ENCODE results near the gene FOXG1.

Gene FOXG1

DNA sequence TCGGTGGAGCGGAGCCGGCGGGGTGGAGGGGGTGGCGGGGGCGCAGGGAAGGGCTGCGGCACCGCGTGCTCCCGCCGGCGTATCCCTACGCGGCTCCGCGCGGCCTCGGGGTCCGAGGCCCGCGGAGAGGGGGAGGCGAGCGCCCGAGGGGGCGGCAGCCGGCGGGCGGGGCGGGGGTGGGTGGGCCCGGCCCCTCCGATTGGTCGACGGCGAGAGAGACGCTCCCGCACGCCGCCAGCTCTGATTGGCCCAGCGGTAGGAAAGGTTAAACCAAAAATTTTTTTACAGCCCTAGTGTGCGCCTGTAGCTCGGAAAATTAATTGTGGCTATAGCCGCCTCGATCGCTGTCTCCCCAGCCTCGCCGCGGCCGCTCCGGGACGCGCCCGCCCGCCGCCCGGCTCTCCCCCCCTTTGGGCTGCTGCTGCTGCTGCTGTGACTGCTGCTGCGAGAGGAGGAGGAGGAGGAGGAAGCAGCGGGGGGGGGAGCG, at the start of gene FOXG1:
TSS of gene FOXG1 (plus strand) at position 319 of the 487 bp plus-strand sequence. CDS start 493 bp downstream, outside the sequence.
- DNase-seq (ENCODE audit: low spot score): no peak

DNA sequence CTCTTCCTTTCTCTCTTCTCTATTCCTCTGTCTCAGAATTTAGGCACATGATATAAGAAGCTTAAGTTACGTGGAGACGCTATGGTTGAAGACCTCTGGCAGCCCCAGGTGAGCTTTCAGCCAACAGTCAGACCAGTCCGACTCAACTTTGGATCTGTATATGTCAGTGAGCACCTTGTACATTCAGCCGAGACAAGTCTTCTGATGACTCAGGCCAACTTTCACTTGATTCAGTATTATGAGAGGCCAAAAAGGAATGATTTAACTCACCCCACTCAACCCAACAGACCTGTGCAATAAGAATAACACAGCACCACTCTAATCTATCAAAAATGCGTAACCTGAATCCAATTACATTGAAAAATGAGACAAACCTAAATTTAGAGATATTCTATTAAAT, 47.5 kb upstream of the FOXG1 start:
- DNase-seq (ENCODE audit: low spot score): no peak

DNA sequence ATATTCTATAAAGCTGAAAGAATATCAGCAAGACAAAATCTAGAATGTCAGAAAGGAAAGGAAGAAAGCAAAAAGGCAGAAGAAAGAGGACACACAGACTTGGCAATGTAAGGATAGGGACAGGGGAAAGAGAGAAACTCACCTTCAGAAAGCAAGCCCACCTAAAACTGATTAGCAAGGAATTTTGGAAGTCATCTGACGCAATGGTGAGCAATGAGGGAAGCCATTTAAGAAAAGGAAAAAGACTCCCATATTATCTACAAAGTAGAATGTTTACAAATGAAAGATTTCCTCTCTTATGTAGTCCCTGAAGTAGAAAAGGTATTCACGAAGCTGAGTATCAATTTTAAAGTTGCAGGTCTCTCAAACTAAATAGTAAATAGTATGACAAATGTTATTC, 35.2 kb upstream of the FOXG1 start:
- DNase-seq (ENCODE audit: low spot score): no peak

DNA sequence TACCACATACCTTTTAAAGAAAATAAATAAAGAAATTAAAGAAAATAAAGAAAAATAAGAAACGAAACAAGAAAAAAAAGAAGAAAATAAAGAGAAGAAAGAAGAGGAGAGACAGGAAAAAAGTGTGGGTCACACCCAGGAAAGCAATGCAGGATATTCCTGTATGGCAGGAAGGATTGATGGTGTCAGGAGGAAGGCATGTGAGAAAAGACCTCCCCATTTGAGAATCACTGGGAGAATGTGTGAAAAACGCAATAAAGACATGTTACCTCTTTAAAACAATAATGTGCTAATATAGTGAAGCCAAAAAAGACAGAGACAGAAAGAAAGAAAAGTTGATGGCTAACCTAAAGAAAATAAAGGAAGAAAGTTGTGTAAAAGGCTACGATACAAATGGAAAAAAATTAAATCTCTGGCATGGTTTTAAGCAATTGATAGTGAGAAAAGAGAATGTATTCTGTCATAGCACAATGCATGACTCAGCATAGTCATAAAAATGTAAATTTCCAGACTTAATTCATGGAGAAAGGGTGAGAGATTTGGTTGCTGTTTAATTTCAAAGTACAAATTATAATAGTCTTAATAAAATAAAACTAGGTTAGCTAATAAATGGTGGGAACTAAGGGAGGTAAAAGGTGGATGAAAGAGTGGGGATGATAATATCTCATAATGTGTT, 24.3 kb upstream of the FOXG1 start:
- no peak for DNase-seq (ENCODE audit: low spot score)

DNA sequence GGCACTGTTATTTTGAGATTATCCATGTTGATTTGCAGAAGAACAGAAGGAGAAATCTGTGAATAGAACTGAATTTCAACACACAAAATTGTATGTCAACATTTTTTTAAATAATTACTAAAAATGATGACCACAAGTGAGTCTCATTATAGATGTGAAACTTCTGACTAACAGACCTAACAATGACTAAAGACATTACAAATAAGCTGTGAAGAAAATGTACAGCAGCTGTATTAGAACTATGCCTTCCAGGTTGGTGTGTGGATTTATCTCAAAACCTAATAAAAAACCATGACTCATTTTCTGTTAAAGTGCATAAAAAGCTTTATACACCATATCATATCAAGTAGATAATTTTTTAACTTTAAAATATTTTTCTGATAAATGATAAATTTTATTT, 22.5 kb upstream of the FOXG1 start:
- no peak for DNase-seq (ENCODE audit: low spot score)

DNA sequence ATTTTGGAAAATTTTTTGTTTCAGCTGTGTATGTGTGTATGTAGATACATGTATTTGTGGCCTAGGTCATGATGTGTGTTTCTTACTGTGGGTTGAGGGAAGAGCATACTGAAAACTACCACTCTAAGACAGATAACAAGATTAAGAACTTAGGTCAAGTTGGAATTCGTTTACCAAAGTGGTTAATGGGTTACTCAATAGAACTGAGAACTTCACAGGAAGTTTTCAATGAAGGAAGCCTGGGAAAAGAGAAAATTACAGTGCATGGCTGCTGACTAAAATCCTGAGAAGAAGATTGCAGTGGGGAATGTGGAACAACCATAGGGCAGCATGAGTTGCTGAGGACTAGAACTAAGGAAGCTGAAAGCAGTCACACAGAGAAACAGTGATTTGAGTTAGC, 21.4 kb upstream of the FOXG1 start:
- DNase-seq (ENCODE audit: low spot score): no peak

DNA sequence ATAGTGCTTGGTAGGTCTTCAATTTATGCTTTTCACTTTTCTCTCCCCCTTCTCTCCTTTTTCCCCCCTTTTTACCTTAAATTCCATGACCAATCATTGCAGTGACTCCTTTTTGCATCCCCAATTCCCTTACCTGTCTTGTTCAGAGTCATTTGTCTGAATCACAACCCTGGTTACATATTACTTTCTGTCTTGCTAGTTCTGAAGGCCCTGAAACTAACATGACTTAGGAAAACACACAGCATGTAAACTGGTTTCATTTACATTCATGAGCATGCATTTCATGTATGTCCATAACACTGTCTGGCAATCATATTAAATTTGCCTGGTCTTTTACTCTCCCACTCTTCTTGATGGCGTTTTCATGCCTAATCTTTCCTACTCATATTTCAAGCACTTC, 20.3 kb upstream of the FOXG1 start:
- DNase-seq (ENCODE audit: low spot score): no peak

DNA sequence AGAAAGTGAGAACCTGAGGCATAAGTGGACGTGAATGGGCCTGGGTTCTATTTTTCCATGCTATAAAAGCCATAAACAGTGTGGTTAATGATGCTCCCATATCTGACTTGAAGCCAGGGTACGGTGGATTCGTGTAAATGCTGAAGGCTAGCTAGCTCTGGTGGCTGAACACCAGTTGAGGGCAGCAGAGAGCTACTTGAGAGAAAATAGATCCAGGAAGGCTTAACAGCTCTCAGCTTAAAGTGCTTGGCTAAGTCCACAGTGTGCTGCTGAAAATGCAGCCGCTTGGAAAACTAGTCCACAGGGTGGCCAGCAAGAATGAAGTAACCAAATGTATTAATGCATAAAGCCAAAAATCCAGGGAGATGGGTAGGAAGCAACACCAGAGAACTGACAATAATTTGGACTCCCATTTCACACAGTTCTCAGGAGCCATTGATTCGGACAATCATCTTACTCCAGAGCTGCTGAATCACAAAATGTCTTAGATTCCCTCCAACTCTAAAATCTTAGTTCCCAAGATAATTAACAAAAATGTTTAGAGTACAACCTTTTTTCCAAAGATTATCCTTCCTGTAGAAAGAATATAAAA, 15.0 kb upstream of the FOXG1 start:
- no peak for DNase-seq (ENCODE audit: low spot score)

DNA sequence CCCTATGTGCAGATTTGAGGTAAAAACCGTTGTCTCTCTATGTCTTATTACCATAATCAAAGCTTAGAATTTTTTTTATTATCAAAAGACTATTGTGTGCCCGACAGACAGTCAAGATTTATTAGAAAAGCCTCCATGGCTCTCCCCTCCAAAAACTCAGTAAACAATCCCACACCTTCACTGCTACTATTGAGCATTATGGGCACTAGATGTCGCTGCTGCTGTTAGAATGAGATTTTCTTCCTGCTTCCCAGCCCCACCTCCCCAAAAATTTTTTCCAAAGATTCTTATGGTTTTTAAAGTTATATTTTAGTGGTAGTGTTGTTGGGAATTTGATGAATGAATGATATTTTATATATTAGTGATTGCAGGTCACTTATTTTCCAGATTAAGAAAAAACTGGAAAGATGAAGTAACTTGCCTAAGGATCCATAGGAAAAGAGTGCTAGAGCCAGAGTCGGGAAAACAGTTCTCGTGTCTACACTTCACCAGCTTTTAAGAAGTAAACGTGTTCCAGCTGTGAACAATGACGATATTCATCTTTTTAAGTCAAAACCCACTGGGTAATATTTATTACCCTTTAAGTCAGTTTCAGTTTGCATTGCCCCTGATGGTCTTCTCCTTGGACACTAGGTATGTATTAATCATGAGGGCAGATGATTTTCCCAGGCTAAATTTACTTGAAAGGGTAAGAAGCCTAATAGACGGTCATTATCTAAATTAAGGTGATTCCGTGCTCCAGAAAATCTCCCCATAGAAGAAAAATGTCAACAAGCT, 12.2 kb upstream of the FOXG1 start:
- DNase-seq (ENCODE audit: low spot score): no peak

DNA sequence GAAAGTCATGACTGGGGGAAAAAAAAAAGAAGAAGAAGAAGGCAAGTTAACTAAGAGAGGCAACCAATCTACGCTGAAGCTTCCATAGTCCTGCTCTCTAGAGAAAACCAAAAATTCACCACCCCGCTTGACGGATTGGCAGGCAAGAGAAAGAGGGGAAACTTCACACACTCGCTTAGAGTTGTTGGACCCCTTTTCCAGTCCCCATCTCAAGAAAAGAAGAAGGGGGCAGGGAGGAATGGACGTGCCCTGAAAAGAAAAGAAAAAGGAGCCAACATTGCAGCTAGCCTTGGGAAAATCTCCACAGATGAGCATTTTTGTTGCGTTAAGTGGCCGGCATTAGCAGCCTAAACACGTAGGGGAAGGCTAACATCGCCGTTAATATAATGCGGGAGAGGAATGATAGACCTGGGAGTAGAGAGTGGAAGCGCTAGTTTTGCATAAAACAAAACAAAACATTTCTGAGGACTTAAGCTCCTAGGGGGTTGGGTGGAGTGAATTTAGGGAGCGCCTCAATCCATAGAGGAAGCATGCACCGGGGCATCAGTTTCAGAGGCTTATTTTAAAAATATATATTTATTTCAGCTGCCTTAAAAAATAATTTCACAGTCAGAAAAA, 11.3 kb upstream of the FOXG1 start:
- no peak for DNase-seq (ENCODE audit: low spot score)

DNA sequence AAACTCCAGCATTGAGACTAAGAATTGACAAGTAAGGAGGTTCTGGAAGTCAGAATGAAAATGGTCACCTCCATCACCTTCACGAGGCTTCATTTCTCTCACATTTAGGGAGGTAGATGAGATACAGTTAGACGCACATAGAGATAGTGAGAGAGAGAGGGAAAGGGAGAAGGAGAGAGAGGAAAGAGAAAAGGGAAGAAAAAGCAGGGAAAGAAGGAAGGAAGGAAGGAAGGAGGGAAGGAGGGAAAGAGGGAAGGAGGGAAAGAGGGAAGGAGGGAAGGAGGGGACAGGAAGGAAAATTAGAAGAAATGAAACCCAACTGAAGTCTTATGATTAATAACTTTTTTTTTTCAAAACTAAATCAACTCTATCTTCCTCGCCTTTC, 10.7 kb upstream of the FOXG1 start:
- no peak for DNase-seq (ENCODE audit: low spot score)

DNA sequence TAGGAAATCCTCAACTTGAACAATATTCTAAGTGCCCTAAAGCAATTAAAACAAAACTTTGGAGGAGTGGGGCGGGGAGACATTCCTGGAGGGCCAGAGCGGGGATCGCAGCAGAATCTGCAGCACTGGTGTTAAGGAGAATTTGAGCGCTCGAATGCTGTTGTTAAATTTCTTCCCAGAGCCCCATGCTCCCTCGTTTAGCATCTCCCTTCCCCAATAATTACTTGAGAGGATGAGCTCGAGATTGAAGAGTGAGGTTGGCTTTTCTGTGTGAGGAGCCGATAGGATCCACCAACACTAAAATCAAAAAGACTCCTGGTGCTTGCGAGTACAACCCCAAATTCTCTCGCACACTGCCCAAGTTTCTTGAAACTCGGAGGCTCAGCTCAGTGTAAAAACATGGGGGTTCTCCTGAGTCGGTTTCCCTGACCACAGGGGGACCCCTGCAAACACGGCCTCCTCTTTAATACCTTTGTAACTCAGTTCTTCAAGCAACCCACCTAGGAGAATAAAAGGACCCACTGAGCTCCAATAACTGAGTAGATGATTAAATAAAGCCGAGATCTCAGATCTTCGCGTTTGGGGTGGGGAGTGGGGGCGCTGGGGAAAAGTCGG, 10.2 kb upstream of the FOXG1 start:
- no peak for DNase-seq (ENCODE audit: low spot score)

DNA sequence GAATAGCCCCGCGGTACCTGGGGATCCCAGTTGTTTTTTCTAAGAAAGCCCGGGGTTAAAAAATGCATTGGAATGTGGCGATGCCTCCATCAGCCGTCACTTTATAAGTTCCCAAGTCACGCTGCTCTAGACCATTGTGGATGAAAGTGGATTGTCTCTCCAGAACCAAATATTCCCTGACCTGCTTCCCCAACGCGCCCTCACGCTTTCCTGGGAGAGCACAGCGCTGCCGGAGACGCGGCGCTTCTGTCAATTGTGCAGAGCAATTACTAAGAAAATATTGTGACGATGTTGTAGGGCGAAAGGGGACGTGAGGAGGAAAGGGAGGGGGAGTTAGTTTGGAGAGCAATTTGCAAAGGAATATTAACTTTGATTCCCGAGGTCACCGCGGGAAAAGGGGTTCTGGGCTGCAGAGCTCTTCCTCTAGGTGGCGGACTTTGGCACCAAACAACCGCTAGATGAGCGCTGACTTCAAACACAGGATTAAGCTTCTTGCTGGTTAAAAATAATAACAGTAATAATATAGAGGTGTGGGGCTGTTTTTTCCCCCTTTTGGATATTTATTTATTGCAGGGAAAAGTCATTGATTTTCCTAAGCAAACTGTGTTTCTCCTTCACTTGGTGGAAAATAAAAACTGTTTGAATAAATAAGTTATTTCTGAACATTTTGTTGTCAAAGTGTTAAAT, 9.6 kb upstream of the FOXG1 start:
- no peak for DNase-seq (ENCODE audit: low spot score)

DNA sequence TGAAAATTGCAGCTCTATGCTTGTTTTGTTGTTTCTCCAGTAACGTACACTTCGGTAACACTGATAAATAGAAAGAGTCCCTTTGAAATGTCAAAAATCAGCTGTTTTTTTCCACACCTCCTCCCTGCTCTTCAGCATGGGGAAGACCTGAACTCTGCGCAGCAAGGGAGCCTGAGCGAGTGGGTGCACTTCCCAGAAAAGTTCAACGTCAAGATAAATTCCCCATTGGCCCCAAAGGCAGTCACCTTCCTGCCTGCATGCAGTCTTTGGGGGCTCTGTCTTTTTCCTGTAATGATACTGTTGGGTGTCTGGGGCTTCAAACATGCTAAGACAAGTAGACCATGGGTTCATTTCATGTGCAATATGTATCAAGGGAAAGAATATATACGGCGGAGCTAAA, 8.8 kb upstream of the FOXG1 start:
- no peak for DNase-seq (ENCODE audit: low spot score)

DNA sequence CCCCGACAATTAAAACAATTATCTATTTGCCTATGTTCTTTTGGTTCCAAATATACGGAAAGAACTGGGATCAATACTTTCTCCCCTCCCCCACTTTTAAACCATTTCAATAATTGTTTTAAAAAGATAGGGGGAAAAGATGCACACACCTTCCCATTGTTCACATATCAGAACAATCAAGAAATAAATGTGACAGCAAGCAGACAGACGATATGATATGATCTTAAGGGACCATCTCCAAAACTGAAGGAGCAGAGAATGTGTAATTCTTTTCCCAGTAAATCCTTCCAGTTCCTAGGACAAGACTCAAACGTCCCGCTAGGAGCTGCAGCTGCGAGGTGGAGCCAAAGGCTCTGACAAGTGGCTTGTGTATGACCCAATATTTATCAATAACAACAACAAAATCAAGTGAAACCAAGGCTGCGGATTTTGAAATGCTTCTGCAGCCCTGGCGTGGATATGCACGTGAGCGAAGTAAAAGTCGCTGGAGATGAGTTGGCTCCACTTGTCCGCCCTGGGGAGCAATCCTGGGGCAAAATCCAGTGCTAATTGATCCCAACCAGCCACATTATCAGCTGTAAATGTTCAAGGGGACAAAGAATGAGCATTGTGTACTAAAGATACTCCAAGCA, 8.2 kb upstream of the FOXG1 start:
- DNase-seq (ENCODE audit: low spot score): no peak

DNA sequence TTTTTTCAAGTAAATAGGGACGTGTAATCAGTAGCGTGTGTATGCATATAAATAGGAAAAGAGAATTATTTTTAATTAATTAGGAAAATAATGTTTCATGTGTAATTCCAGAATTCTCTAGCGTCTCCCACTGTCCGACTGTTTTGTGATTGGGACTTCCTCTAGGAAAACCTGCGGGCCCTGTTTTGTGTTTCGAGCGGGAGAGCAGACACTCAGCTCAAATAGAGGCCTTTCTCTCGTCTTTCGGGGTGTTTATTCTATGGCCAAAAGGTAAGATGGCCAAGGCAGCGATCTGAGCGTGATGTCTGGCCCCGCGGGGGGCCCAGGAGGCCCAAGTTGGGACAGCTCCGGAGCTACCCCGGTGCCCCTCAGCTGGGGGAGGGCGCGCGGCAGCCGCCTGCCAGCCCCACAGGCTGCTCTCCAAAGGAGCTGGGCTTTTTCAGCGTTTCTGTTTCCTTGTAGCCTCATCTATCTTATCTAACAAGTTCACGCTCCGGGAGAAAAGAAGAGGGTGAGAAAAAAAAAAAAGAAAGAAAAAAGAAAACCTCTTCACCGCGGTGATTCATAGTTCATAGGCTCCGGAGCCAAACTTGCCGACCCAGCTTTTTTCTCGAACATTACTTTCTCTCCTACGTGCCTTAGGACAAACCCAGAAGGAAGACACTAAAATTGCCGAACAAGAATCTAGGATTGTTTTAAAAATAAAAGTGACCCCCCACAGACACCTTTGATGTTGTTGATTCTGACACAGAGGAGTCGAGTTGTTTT, 7.5 kb upstream of the FOXG1 start:
- no peak for DNase-seq (ENCODE audit: low spot score)

DNA sequence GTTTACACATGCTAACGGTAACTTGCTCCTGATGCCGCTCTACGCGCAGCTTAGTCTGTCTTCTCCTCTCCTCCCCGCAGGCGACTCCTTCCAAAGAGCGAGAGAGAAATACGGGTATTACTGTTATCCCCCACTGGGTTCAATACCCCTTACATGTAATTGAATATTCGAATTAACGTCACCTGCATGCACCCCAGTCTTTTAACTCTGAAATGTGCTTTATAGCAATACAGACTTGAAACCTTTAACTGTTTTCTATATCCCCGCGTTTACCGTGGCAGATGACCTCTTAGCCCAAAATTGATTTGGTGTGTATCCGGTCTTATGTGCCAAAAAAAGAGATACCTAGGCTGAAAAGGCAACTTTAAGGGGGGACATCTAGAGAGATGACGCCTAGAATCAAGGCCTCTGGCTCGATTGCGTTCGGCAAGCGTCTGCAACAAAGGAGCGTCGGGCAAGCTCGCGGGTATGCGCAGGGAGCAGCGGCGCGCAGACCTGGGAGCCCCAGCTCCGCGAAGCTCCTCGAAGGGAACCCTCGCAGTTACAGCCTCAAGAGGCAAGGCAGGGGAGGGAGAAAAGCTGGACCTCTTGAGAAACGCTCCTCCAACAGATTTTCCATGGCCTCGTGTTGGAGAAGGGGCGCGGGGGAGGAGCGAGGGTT, 6.8 kb upstream of the FOXG1 start:
- no peak for DNase-seq (ENCODE audit: low spot score)

DNA sequence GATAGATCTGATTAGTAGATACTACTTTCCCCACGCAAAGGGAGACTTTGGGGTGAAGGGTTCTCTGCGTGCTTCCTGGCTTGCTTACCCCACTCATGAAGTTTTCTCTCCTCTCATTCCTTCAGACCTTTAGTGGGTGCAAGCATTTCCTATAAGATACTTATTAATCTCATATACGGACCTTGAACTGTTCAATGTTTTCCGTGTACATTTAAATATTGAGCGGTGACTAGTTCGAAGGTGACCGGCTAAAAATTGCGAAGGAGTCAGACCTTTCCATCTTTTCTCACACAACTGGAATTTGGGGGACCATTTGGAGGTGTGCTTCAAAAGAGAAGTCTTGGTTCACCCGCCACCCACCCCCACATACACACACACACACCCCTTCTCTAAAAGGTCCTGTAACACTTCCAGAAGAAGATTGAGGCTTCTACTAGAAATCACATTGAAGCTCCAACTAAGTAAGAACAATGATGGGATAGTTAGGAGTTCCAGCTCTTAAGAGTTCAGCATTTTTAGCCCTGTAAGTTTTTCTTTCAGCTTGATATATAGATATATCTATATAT, 6.1 kb upstream of the FOXG1 start:
- DNase-seq (ENCODE audit: low spot score): no peak

DNA sequence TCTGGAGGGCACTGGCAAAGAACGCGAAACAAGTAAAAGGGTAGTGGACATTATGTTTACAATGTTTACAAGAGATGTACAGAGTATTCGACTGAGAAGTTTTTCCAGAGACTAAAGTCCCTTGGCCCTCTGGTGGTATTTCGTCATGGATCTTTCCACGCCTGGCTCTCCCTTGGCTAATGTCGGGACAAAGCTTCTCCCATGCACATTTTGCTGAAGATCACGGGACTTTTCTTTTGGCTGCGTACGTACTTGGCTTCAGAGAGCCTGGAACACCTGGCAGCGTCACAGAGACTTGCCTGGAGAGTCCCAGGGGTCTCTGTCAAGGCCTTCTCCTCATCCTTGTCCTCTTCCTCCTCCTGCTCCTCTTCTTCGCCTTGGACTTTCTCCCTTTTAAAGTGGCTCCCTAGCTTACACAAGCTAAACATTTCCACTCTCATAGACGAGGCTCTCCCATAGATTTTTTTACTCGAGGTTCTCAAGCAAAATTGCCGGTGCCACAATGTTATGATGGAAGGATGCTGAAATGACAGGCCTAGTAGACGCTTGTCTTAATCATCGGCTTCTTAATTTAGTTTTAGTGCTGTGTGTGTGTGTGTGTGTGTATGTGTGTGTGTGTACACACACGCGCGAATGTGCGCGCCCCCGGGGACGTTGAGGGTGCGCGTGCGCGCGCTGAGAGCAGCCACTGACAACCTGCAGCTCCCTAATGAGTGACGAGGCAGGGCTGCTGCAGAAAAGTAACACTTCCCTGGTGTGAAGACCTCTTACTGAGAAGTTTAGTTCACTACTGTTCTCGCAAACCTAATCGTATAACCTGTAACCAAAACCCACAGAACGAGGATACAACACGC, 4.9 kb upstream of the FOXG1 start:
- DNase-seq (ENCODE audit: low spot score): no peak

Data from CD4-positive, alpha-beta T cell treated with Interleukin-2 at 100 ng/mL for 4 hours (primary cell).